Fibroblast of upper back skin (primary cell): ENCODE data around the gene METTL23.
A peak's percentile ranks its signal among the peaks of the same experiment; 100 is the strongest.
"Not testable (repeated sequence)": the region's sequence is repeated elsewhere in the genome, so short reads cannot be mapped to it uniquely, and the experiment has no call there.

ENCODE experiments used
- DNase-seq: peaks from one replicate; pipeline ENCODE4 v3.0.0-alpha.2; 2013

The METTL23 gene

DNA sequence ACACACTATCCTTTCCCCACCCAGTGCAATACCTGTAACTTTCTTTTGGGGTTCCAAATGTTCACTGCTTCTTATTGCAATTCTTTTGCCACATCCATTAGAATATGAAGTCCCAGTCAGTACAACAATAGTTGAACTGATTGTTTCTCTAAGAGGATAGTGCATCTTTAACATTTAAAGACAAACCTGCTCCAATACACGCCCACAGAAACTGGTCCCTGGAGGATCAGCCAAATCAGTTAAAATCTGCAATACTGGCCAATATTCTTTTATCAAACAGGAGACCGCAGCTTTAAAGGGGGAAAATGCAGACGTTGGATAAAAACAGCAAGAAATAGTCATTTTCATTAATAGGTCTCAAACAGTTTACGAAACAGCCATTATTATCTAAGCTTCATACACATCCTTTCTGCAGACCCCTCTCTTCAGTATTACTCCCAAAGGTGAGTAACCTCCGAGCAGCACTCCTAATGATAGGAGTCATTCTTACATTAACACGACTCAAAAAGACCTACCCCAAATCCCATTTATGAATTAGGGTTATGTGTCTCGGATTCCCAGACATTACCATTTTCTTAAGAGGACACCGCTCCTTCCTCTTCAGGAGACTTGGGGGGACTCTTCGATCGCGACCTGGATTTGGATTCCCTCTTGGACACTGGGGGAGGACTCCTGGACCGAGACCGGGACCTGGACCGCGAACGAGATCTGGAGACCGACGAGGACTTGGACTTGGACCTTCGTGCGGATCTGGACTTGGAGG is 9.1 kb downstream of the METTL23 start:
- DNase-seq, result no peak

DNA sequence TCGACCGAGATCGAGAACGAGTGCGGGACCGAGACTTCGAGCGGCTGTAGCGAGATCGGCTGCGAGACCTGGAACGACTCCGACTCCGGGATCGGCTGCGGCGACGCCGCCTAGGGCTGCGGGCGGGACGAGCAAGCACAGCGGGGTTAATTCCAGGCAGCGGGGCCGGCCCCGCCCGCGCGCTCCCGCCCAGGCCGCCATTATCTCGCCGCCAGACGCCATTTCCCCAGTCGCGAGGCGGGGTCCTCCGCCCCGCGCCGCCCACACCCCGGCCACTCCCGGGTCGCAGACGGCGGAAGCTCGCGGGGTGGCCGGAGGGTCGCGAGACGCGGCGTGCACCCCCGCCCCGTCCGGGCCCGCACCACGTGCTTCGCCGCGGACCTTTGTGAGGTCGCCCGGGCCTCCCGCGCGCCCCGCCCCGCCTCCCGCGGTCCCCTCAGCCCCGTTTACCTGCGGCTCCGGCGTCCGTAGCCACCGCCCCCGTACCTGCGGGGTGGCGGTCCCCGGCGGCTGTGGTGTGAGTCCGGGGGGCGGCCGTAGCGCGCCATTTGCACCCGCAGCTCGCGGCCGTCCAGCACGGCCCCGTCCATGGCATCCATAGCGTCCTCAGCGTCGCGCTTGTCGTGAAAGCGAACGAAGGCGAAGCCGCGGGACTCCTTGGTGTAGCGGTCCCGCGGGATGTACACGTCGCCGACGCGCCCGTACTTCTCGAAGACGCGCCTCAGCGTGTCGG is 9.9 kb downstream of the METTL23 start:
- DNase-seq, result peak; percentile 56

DNA sequence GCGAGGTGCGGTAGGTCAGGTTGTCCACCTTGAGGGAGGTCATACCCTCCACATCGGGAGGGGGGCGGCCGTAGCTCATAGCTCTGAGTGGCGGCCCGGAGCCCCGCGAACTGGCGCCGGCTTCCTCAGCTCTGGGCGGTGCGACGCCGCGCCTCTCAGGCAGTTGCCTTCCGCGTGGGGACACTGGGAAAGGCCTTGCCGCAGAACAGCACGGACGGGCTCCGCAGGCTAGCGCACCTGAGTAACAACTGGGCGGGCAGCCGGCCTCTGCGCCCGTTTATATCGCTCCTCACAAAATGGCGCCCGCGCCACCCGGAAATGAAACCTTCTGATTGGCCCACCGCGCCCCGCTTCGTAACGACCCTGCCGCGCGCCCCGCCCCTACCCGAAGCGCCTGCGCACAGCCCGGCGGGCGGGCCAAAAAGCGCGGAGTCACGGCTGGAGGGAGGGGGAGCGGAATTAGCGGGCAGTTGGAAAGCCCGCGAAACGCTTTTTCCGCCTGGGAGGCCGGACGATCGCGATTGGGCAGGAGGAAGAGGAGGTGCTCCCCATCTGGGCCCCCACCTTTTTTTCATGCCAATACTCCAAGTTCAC is 10.5 kb downstream of the METTL23 start, which contains the start of gene SRSF2:
Gene SRSF2 (minus strand): TSS at position 250 of the 594 bp plus-strand sequence. CDS start 171 bp downstream, at position 79.
- DNase-seq, result peak; percentile 99

DNA sequence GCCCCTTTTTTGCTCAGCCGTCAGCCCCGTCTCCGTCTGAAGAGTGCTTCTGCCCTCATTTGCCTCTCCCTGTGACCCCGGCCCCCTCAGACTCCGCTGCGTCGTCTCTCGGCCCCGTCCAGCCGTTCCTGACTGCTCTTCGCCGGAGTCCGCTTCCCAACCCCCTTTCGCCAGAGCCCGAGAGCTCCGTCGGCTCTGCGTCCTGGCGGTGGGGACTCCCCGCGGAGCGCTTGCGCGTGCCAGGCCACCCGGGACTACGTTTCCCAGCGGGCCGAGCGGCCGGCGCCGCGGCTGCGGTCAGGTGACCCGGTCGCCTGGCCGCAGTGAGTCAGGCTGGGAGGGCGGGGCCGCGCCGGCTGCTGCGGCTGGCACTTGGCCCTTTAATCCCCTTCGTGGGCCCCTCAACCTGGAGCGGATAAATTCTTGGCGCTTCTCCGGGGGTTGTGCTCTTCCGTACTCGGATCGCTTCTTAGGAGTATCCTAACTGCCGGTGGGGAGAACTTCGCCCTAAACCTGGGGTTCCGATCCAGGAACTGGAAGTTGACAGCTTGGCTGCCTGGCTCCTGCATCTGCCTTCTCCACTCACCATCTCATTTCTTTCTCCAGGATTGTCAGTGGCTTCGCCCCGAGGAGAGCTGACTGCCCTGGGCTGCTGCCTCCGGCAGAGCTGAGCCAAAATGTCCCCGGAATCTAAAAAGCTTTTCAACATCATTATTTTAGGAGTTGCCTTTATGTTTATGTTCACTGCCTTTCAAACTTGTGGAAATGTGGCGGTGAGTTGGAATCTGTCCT is 11.2 kb downstream of the METTL23 start, which contains the start of gene MFSD11:
Gene MFSD11 (plus strand): TSS at position 444 of the 792 bp plus-strand sequence. CDS start 234 bp downstream, at position 678.
- peak; percentile 94 for DNase-seq

DNA sequence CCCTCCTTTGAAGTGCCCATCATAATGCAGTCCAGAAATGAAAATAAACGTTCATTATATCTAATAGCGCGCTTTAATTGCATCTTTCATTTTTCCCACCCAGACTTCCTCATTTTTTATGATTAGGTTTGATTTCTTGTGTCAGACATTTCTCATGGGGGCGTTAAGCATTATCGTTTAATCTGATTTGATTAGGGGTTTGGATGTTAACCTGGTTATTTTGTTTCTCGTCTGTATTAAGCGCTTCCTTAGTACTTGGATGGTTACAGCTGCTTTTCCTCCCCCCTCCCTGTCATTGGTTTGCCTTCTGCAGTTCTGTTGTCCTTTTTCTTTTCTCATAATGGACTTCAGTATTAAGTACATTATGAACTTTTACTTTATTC is 11.8 kb downstream of the METTL23 start:
- DNase-seq, result no peak

DNA sequence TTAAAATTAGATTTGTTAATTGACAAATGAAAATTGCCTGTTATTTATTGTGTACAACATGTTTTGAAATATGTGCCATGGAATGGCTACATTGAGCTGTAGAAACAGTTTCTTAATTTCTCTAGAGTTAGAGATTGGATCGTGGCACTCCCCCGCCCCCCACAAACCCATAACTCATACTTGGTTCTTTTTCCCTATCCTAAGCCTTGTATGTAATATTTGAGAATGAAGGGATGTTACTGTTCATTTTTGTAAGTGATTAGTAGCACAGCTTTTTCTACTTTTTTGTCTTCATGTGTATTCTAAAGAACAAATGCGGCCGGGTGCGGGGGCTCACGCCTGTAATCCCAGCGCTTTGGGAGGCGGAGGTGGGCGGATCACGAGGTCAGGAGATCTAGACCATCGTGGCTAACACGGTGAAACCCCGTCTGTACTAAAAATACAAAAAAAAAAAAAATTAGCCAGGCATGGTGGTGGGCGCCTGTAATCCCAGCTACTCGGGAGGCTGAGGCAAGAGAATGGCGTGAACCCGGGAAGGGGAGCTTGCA is 13.0 kb downstream of the METTL23 start:
- not testable (repeated sequence) for DNase-seq

DNA sequence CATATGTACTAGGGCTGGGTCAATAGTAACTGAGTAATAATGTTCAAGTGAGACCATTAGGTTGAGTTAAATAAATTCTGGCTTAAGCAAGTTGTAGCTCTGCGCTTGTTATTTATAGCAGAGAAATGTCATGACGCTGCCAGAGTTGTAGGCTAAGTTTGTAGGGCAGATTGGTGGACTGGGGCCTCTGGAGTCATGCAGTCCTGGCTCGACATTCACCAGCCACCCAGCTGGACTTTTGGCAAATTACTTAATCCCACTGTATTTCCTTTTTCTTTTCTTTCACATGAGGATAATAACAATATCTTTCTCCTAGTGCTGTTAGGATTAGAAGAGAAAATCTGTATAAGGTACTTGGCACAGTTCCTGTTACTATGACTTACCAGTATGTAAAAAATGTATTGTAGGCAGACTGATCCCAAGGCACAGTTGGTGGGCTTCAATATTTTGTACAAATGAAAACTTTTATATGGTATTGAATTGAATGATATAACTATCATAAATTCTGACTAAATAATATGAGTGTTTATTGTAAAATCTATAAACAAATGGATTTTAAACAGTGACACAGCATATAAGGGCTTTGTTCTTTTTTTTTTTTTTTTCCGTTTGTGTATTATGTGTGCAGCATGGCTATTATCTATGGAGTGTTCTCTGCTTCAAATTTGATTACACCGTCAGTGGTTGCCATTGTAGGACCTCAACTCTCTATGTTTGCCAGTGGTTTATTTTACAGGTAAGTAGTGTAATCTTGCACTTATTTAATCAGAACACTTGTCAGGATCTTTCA is 13.9 kb downstream of the METTL23 start:
- DNase-seq, result peak; percentile 37

DNA sequence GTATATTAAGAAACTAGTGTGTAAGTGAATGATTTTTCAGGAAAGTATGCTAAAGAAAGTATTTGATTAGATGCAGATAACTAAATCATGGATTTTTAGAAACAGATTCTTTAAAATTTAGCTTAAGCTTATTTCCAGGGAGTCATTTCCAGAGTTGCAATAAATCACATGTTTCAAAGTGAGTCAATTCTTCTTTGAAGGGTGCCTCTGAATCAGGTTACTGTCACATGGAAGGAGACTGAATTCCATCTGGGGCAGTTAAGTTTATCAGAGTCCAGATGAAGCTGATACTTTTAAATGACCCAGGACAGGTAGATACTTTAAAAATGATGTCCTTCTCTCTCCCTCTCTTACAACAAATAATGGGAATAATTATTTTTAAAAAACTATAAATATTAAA is 16.3 kb downstream of the METTL23 start:
- peak; percentile 45 for DNase-seq

DNA sequence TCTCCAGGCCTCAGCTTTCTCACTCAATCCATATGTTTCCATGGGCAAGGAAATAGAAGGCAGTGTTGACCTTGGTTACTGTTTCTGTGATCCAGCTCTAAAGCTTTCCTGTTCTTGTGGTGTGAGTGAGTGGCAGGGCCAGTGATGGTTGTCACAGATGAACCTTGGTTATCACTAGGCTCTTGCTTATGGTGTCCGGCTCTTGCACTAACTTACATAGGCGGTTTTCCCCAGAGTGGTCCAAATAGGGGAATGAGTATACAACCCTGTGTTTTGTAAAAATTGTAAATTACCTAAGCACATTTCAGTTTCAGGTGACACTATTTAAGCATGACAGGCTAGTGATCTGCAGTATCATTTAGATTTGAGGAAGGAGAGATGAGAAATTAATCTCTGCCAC is 18.1 kb downstream of the METTL23 start:
- DNase-seq, result no peak

DNA sequence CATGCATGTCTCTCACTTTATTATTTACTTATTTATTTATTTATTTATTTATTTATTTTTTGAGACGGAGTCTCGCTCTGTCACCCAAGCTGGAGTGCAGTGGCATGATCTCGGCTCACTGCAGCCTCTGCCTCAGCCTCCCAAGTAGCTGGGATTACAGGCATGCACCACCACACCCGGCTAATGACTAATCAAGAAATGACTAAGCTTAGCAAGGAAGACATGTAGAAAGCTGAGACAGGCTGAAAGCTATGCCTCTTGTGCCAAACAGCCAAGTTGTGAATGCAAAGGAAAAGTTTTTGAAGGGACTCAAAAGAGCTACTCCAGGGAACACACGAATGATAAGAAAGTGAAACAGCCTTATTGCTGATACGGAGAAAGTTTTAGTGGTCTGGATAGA is 19.1 kb downstream of the METTL23 start:
- DNase-seq, result not testable (repeated sequence)

DNA sequence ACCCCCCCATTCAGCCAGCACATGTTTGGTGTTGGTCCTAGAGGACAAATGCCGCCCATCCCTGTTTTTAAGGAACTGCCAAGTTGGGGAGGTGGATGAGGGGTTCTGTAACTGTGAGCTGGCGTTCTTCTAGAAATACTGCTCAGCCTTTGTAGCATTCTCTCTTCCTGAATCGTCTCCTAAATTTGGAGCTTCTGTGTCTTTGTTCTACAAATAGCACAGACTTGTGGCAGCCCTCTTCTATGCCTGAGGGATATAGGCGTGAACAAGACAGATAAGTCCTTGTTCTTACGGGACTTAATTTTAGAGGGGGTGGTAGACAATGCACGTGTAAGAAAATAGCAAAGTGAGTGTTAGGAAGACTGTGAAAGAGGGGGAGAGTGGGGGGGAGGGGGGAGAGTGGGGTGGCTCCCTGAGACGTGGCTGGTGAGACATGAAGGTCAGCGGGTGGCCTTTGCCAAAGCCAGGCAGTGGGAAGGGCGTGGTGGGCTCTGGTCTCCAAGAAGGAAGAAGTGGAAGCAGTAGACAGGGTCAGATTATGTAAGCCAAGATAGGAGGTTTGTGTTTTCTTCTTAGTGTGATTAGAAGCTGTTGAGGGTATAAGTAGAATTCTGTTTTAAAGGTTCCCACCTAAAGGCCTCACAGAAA is 21.2 kb downstream of the METTL23 start:
- no peak for DNase-seq

DNA sequence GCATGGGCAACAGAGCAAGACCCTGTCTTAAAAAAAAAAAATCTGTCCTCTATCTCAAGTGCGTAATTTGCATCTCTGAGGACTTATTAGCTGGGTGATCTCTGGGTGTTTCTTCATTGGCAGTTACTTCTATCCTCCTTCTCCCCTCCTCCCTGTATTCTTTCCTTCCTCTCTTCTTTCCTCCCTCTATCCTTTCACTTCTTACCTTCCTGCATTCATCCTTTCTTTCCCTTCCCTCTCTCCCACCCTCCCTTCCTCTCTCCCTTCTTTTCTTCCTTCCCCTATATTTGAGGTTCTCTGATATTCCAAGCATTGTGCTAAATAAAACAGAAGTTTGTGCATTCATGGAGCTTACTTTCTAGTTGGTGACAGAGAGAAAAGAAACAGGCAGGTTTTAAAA is 22.0 kb downstream of the METTL23 start:
- DNase-seq, result no peak

DNA sequence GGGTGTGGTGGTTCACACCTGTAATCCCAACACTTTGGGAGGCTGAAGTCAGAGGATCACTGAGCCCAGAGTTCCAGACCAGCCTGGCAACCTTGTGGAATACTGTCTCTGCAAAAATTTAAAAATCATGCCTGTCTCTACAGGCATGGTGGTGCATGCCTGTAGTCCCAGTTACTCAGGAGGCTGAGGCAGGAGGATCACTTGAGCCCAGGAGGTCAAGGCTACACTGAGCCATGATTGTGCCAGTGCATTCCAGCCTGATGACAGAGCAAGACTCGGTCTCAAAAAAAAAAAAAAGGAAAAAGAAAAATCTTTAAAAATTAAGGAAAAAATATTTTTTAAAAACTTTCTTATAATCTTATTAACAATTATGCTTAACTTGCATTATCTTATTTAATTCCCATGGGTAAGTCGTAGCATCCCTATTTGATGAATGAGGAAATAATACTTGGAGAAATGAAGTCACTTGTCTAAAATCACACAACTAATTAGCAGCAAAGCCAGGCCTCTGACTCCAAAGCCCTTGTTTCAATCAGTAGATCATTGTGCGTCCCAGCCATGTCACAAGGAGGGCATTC is 24.9 kb downstream of the METTL23 start:
- DNase-seq, result no peak

DNA sequence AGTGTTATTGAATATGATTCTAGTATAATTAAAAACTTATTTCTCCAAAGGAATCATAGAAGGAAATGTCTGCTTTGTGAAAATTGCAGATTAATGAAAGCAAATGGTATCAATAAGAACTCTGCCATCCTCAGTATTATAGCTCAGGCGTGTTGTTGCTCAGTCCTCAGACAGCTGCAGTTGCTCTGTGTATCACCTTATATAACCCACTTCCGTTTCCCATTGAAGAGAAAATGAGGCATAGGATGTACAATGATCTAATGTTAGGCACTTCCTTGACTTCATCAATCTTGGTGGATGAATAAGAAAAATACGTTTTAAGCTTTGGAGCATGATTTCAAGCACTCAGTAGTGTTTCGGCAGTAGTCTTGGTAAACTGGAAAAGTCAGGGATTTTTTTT is 25.4 kb downstream of the METTL23 start:
- DNase-seq, result peak; percentile 9

DNA sequence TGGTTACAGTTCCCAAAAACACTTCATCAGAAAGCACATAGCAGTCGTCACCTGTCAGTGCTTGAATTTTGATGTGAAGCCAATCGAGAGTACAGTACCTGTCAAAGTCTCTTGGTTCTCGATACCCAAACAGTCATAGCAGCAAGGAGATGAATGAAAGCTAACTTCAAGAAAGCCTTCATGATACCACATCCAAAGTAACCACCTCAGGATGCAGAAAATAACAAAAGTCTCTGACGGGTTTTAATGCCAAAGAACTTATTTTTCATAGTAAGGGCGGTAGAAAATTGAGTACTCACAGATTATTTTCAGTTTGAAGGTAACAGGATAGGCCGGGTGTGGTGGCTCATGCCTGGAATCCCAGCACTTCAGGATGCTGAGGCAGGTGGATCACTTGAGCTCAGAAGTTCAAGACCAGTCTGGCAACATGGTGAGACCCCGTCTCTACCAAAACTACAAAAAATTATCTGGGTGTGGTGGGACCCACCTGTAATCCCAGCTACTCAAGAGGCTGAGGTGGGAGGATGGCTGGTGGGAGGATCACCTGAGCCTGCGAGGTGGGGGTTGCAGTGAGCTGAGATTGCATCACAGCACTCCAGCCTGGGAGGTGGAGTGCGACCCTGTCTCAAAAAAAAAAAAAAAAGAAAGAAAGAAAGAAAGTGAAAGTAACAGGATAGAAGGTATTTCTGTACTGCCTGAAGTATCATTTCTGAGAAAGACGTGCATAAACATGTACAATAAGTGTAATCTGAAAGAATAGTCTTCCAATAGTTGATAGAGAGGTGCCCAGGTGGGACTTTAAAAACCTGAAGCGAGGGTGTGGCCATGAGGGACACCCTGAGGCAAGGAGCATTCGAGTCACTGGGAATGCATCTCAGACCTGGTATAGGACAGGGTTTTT is 26.7 kb downstream of the METTL23 start:
- no peak for DNase-seq

DNA sequence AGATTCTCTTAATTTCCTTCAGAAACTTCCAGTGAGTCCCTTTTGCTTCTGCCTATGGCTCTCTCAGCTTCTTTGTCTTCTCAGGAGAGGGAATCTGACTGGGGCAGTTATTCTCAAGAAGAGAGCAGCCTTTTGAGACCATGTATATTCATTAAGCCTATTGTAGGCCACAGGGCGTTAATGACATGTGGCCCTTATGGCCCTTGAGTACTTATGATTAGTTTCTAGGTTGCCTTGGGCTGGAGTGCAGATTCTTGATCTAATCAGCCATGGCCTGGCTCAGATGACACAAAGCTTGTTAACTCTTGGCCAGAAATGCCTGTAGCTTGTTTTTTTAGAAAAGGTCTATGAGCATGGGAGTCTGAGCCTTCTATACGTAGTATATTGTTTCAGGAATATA is 28.6 kb downstream of the METTL23 start:
- DNase-seq, result no peak

DNA sequence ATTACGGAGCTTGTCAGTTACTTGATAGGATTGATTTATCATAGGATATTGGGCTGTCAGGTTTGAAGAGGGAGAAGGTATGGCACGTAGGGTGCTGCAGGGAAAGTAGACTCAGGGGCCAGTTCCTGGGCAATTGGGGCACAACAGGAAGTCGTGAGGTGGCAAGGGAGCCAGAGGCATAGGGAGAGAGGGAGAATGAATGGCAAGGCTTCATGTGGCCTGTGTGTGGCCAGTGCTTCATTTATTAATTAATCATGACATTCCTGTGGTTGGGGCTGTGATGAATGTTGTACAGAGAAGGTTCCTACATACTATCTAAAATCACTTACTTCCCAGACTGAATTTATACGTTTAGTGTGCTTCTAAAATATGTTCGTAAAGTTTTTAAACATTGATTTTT is 30.6 kb downstream of the METTL23 start:
- no peak for DNase-seq

DNA sequence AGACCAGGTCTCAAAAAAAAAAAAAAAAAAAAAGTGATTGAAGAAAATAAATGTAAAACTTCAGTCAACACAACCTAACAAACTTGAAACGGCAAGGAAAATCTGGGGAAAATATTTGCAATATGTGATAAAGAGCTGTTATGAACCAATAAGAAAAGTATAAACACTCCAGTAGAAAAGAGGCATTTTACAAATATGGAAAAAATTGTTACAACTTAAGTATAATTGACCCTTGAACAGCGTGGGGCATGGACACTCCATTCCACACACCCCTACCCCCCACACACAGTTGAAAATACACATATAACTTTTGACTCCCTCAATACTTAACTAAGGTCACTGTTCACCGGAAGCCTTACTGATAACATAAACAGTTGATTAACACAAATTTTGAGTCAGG is 31.9 kb downstream of the METTL23 start:
- no peak for DNase-seq

DNA sequence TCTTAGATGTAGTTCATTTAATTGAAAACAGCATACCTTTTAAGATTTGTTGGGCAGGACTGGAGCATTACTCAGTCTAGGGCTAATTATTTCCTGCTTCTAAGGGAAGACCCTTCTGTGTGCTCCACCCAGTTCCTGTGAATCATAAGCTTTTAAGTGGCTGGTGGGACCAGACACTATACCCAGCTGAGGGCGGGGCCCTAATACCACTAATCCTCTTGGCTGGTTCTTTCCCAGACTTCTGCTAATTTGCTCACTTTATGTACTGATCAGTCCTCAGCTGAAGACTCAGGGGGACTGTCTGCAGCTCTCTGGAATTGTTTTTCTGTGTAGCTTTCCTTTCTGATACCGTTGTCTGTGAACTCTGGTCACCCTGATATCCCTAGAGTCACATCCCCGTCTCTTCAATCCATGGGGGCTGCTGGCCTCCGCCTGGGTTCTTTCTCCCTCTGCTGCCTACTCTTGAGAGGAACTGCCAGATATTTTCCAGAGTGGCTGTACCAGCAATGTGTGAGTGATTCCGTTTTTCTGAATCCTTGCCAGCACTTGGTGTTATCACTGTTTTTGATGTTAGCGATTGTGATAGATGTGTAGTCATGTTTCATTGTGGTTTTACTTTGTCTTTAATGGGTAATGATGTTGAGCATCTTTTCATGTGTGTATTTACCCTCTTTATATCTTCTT is 46.3 kb downstream of the METTL23 start:
- DNase-seq, result peak; percentile 92
